ENCODE data around the gene TBPL2.

Gene TBPL2

DNA sequence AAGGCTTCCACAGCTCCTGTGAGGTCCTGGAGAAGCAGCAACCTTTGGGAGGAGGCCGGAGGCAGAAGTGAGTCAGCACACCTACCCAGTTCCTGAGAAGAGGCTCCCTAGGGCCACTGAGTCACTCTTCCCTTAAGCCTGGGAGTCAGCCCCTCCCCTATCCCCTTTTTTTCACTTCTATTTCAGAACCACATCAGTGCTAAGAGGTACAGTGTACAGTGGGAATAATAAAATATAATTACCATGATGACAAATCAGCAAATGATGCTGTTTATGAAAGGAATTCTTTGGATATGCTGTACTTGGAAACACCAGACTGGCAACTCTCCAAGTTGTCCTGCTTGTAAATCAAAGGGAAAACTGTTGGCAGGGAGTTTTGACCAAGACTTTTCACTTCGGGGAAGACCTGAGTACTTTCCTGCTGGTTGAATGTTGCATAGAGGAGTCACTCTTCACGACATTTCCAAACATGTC is 7.8 kb upstream of the TBPL2 start:
- POLR2A ChIA-PET, result interaction anchor here (0.7 kb wide), 1 partner anchor 237 kb away, joined by 3 read pairs; no protein-coding TSS in a partner anchor
- TF ChIP-seq CTCF (IDR thresholded peaks at IDR 0.05; ENCODE audit: insufficient read depth, low read length, missing control alignments), result no peak
- CTCF ChIA-PET, result interaction anchor here (0.9 to 9.8 kb wide), 7 partner anchors 13 to 1038 kb away, joined by 3 to 124 read pairs (median 10); no protein-coding TSS in a partner anchor
- peak; percentile 83 for DNase-seq (ENCODE audit: low read depth, low spot score)
- H3K4me3 ChIP-seq (ENCODE audit: low read depth, low read length), result no peak overlapping the region

DNA sequence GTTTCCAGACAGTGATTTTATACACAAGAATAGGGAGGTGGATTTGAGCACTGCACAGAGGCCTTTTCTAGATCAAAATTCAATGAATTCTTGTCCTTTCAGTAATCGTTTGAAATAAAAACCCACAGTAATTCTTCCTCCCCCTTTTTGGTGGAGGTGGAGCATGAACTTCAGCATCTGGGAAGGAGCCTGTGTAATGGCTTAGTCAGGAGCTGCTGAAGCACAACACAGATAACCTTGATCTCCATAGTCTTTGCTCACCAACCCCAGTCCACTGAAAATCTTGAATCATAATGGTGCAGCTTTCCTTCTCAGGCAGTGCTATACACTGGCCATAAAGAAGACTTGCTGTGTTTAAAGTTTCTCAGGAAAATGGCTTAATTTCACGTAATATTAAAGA is 6.4 kb upstream of the TBPL2 start:
- no peak overlapping the region for H3K4me3 ChIP-seq (ENCODE audit: low read depth, low read length)
- POLR2A ChIA-PET, result interaction anchor here (0.5 kb wide), 1 partner anchor 10 kb away, joined by 3 read pairs; no protein-coding TSS in a partner anchor
- no peak for TF ChIP-seq CTCF (IDR thresholded peaks at IDR 0.05; ENCODE audit: insufficient read depth, low read length, missing control alignments)
- CTCF ChIA-PET, result interaction anchor here (0.6 to 9.8 kb wide), 88 partner anchors 7 to 1268 kb away, joined by 3 to 124 read pairs (median 5); partner anchors contain the start of gene KTN1
- no peak for DNase-seq (ENCODE audit: low read depth, low spot score)

DNA sequence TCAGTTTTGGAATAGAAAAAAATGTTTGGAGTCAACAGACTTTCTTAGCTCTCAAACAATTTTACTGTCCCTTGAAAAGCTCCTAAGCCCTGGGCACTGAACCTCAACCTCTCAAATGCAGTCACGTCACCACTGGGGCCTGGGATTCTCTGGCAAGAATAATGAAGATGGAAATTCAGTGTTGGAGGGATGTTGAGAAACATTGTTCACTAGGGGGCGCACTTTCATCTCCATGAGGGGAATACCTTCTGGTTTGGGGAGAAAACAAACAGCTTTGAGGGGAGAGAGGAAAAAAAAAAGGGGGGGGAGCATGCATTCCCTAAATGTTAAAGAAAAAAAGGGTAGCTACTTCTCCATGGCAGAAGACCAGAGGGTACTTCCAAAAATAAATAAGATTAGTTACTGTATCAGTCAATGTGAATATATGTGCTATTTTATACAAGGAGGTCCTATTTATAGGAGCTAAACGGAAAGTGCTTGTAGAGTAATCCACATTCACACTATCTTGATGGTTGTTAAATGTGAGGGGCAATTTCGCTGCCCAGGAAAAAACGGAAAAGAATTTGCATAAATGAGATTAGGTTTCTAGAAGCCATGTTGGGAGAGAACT is 5.8 kb upstream of the TBPL2 start:
- ChIA-PET CTCF (interaction anchor here (0.6 to 9.8 kb wide), 96 partner anchors 8 to 1268 kb away, joined by 3 to 124 read pairs (median 5); partner anchors contain the start of gene KTN1), POLR2A (interaction anchor here (0.5 kb wide), 1 partner anchor 9 kb away, joined by 3 read pairs; no protein-coding TSS in a partner anchor)
- TF ChIP-seq CTCF (IDR thresholded peaks at IDR 0.05; ENCODE audit: insufficient read depth, low read length, missing control alignments), result peak; percentile 69
- DNase-seq (ENCODE audit: low read depth, low spot score), result no peak
- no peak overlapping the region for H3K4me3 ChIP-seq (ENCODE audit: low read depth, low read length)

DNA sequence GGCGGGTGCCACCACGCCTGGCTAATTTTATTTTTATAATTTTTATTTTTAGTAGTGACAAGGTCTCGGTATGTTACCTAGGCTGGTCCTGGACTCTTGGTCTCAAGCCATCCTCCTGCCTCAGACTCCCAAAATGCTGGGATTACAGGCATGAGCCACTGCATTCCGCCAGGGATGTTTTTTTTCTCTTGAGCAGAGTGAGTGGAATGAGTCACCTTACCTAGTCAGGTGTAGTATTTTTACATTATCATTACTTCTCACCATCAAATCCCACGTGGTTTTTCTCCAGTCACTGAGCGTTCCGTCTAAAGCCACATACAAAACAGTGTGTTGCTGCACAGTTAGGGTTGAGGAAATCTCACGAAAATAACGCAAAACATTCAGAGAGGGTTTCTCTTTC is 870 bp upstream of the TBPL2 start:
- CTCF ChIA-PET, result interaction anchor here (0.7 to 7.1 kb wide), 6 partner anchors 12 to 1043 kb away, joined by 3 to 92 read pairs (median 3); no protein-coding TSS in a partner anchor
- no peak for TF ChIP-seq CTCF (IDR thresholded peaks at IDR 0.05; ENCODE audit: insufficient read depth, low read length, missing control alignments)
- H3K4me3 ChIP-seq (ENCODE audit: low read depth, low read length), result no peak overlapping the region
- POLR2A ChIA-PET, result no interaction called here
- no peak for DNase-seq (ENCODE audit: low read depth, low spot score)

GRCh38 chr14:55438066-55438683 is 2.2 kb downstream of the TBPL2 start:
- DNase-seq (ENCODE audit: low read depth, low spot score), result no peak
- POLR2A ChIA-PET, result no interaction called here
- TF ChIP-seq CTCF (IDR thresholded peaks at IDR 0.05; ENCODE audit: insufficient read depth, low read length, missing control alignments), result peak; percentile 41
- no peak overlapping the region for H3K4me3 ChIP-seq (ENCODE audit: low read depth, low read length)
- CTCF ChIA-PET, result interaction anchor here (0.6 to 9.1 kb wide), 36 partner anchors 10 to 1878 kb away, joined by 3 to 124 read pairs (median 4); no protein-coding TSS in a partner anchor

- H3K4me3 ChIP-seq (ENCODE audit: low read depth, low read length), result no peak overlapping the region
- TF ChIP-seq CTCF (IDR thresholded peaks at IDR 0.05; ENCODE audit: insufficient read depth, low read length, missing control alignments), result no peak
- POLR2A ChIA-PET, result interaction anchor here (0.7 kb wide), 1 partner anchor 10 kb away, joined by 3 read pairs; no protein-coding TSS in a partner anchor
- CTCF ChIA-PET, result interaction anchor here (1.0 to 11.0 kb wide), 12 partner anchors 9 to 1053 kb away, joined by 3 to 124 read pairs (median 12); no protein-coding TSS in a partner anchor
- DNase-seq (ENCODE audit: low read depth, low spot score), result no peak
Measured at GRCh38 chr14:55436931-55437330, 3.5 kb downstream of the TBPL2 start.

Measured in AG04449 (cell line).